Muscle of arm (tissue), 12 donors: ENCODE measurements around the gene NCAPG2. TPM values are rescaled to one million over a fixed set of nuclear protein-coding genes. Genes with fewer than 3 reads are reported as not detected.
"Not testable (repeated sequence)": the region's sequence is repeated elsewhere in the genome, so short reads cannot be mapped to it uniquely, and the experiment has no call there.

Experiments used
- DNase-seq: peaks from one replicate; pipeline ENCODE4 v3.0.0-alpha.2; 2013
- polyA plus RNA-seq, 12 donors: library from polyadenylated mRNA; unstranded; fragments of 120-200 nt; gene quantifications; one replicate each; pipeline ENCODE4 v1.2.1, GENCODE V29; 2013; ENCODE audit not compliant: insufficient read length in 12 of 12

NCAPG2 gene
- polyA plus RNA-seq, 12 donors = 10.1 to 20.7 (median 15.1) TPM; not detected in 1

- no peak for DNase-seq
Observed at GRCh38 chr7:158646766-158647474, 57.7 kb downstream of the NCAPG2 start.

GRCh38 chr7:158645842-158646241, 58.8 kb downstream of the NCAPG2 start:
- DNase-seq = no peak

DNA sequence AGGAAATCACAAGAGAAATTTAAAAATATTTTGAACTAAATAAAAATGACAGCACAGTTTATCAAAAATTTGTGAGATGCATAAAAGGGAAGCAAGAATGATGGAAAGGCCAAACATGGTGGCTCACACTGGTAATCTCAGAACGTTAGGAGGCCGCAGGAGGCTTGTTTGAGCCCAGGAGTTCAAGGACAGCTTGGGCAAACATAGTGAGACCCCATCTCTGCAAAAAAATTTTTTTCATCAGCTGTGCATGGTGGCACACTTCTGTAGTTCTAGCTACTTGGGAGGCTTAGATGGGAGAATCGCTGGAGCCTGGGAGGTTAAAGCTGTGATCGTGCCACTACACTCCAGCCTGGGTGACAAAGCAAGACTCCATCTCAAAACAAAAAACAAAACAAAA, 62.5 kb downstream of the NCAPG2 start:
- no peak for DNase-seq

- DNase-seq = no peak
Observed at GRCh38 chr7:158638001-158638400, 66.6 kb downstream of the NCAPG2 start.

- DNase-seq = no peak
Observed at GRCh38 chr7:158633055-158633956, 71.3 kb downstream of the NCAPG2 start.

DNA sequence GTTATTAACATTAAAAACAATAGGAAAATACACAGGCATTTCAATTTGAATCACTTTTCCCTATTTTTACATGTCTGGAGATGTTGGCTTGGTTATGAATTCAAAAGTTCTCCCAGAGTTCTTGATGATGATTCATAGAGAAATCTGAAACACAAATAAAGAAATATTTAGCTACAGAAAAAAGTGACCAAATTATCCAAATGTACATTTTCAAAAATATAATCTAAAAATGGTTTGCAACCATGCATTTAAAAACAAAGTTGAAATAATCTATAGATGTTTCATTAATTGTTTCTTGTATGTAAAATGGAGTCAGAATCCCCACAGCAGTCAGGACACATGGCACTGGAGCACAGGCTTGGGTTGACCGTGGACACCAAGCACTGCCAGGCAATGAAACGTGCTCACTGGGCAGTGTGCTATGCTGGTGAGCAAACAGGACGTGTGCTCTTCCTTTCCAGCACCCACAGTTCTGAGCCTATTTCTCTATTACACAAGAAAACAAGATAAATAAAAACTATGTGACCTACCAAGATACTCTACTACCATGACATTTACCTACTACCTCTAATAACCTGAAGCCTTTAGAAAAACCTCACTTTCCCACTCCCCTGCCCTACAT, 72.9 kb downstream of the NCAPG2 start:
- no peak for DNase-seq

- DNase-seq = not testable (repeated sequence)
Observed at GRCh38 chr7:158626289-158626688, 78.3 kb downstream of the NCAPG2 start.

DNA sequence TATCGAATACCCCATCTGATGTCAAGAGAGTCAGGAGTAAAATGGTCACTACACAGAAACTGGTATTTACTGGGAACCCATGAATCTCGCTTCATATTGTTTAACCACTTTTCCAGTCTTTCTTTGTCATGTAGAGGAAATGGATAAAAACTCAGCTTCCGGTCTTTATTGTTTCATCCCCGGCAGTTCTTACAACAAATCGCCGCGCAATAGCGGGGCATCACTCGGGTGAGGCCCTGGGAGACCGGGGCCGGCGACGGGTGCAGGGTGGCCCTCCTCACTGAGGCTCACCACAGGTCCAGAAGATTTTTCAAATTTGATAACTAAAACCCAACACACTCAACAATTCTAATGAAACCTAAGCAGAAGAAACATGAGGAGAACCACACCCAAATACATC, 81.4 kb downstream of the NCAPG2 start:
- DNase-seq = no peak

- DNase-seq = no peak
Observed at GRCh38 chr7:158620839-158621441, 83.7 kb downstream of the NCAPG2 start.

DNA sequence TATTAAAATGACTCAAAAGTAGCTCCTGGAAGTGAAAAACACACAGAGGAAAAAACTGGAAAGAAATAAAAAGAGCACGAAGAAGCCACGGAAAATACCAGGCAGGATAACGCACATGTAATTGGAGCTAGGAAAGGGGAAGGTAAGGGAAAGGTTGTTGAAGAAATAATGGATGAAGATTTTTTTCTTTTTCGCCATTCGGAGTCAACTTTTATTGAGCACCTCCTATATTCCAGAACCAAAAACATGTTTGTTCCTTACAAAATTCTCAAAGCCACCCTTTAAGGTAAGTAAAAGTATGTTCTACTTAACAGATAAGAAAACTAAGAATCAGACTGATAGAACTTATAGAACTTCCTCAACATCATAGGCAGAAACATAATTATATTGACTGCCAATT, 84.2 kb downstream of the NCAPG2 start:
- no peak for DNase-seq

- DNase-seq = no peak
Observed at GRCh38 chr7:158618745-158619140, 85.9 kb downstream of the NCAPG2 start.

- DNase-seq = no peak
Observed at GRCh38 chr7:158617737-158618128, 86.9 kb downstream of the NCAPG2 start.

GRCh38 chr7:158616050-158616449, 88.6 kb downstream of the NCAPG2 start:
- no peak for DNase-seq

- DNase-seq = no peak
Observed at GRCh38 chr7:158614700-158615099, 89.9 kb downstream of the NCAPG2 start.

DNA sequence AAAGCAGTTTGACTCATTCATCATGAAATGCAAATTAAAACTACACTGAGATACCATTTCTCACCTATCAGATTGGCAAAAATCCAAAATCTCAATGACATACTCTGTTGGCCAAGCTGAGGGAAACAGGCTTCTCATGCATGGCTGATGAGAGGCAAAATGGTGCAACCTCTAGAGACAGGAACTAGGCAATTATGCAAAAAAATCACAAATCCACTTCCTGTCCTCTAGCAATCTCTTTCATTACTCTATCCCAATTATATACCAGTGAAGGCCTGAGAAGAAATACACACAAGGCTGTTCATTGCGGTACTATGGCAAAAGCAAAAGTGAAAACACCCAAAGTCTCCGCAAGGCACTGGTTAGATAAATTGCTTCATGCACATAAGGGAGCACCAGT, 91.1 kb downstream of the NCAPG2 start:
- no peak for DNase-seq

GRCh38 chr7:158612546-158612945, 92.1 kb downstream of the NCAPG2 start:
- DNase-seq = no peak

- no peak for DNase-seq
Observed at GRCh38 chr7:158611541-158611940, 93.1 kb downstream of the NCAPG2 start.

- no peak for DNase-seq
Observed at GRCh38 chr7:158609313-158609974, 95.2 kb downstream of the NCAPG2 start.

DNA sequence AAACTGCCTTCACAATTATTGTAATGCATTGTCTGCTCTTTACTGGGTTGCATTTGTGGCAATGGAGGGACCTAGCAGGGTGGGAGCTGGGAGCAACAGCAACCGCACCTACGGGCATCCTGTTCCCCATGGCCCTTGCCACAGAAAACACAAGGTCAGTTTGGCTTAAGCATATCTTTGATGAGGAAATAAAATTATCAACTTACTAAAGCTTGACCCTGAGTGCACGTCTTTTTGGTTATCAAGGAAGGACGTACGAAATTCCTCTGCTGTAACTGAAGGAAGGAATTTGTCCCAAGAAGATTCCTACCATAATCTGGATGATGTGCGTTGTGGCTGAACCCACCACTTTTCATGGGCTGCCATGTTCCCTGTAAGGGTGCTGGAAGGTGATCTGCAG, 97.0 kb downstream of the NCAPG2 start:
- DNase-seq = no peak

- no peak for DNase-seq
Observed at GRCh38 chr7:158606671-158607424, 97.8 kb downstream of the NCAPG2 start.

DNA sequence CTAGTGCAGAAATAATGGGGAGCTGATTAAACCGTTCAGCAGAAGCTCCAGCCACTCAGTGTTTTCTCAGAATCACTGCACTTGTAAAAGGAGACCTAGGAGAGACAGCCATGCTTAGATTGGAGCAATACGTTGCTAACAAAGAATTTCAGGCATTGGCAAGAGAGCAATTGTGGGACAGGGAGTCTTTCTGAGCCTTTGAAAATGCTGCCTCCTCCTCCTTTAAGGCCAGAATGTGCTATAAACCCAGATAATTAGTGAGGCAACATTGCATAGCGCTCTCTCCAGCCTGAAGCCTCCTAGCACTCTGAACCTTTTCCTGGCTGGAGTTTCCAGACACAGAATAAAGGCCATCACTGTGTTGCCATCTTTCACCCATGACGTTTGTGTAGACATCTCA, 98.5 kb downstream of the NCAPG2 start:
- DNase-seq = no peak
